Right lung (tissue), 5 donors: Measurements from ENCODE around the gene MCTP1. TPM values are rescaled to one million over a fixed set of nuclear protein-coding genes. Genes with fewer than 3 reads are reported as not detected.

Experiments
- DNase-seq, 2 donors: peaks; one replicate each; pipeline ENCODE4 v3.0.0-alpha.2; 2013
- polyA plus RNA-seq, 5 donors: library from polyadenylated mRNA; unstranded; fragments of 120-200 nt; gene quantifications; one replicate each; pipeline versions ENCODE4 v1.2.1 to v1.2.3, GENCODE V29; 2013; ENCODE audit warnings: inconsistent platforms in 1 of 5, low replicate concordance in 1 of 5; ENCODE audit not compliant: insufficient read length in 5 of 5, insufficient read depth in 1 of 5

MCTP1 gene
- polyA plus RNA-seq, 5 donors, result 3.2 to 6.4 (median 5.5) TPM

- no peak for DNase-seq
Observed at GRCh38 chr5:95114902-95115301, 170.0 kb downstream of the MCTP1 start.

GRCh38 chr5:95114305-95114704, 170.6 kb downstream of the MCTP1 start:
- no peak for DNase-seq

- no peak for DNase-seq
Observed at GRCh38 chr5:95113489-95113888, 171.4 kb downstream of the MCTP1 start.

- DNase-seq, result no peak
Observed at GRCh38 chr5:95111141-95111540, 173.8 kb downstream of the MCTP1 start.

- no peak for DNase-seq
Observed at GRCh38 chr5:95110118-95110517, 174.8 kb downstream of the MCTP1 start.

GRCh38 chr5:95107138-95107537, 177.8 kb downstream of the MCTP1 start:
- DNase-seq, result no peak

GRCh38 chr5:95105638-95106037, 179.3 kb downstream of the MCTP1 start:
- DNase-seq, result no peak

GRCh38 chr5:95102687-95103086, 182.2 kb downstream of the MCTP1 start:
- no peak for DNase-seq

- DNase-seq, result no peak
Observed at GRCh38 chr5:95102080-95102479, 182.8 kb downstream of the MCTP1 start.

GRCh38 chr5:95100551-95100950, 184.3 kb downstream of the MCTP1 start:
- no peak for DNase-seq

GRCh38 chr5:95098012-95098411, 186.9 kb downstream of the MCTP1 start:
- DNase-seq, result no peak

GRCh38 chr5:95093211-95093610, 191.7 kb downstream of the MCTP1 start:
- no peak for DNase-seq

GRCh38 chr5:95090774-95091173, 194.1 kb downstream of the MCTP1 start:
- DNase-seq, result no peak

GRCh38 chr5:95087816-95088317, 197.0 kb downstream of the MCTP1 start:
- DNase-seq, result no peak

GRCh38 chr5:95086927-95087815, 197.7 kb downstream of the MCTP1 start:
- no peak for DNase-seq

- DNase-seq, result no peak
Observed at GRCh38 chr5:95084757-95085156, 200.1 kb downstream of the MCTP1 start.

- no peak for DNase-seq
Observed at GRCh38 chr5:95083606-95084005, 201.3 kb downstream of the MCTP1 start.

- no peak for DNase-seq
Observed at GRCh38 chr5:95081982-95082381, 202.9 kb downstream of the MCTP1 start.

GRCh38 chr5:95081500-95081960, 203.4 kb downstream of the MCTP1 start:
- peak in 1 of 2 donors; percentile 3 for DNase-seq

- no peak for DNase-seq
Observed at GRCh38 chr5:95080441-95080840, 204.5 kb downstream of the MCTP1 start.

GRCh38 chr5:95080030-95080429, 204.9 kb downstream of the MCTP1 start:
- DNase-seq, result no peak

GRCh38 chr5:95078868-95079267, 206.0 kb downstream of the MCTP1 start:
- no peak for DNase-seq

GRCh38 chr5:95076395-95077185, 208.3 kb downstream of the MCTP1 start:
- DNase-seq, result no peak
